ENCODE measurements around the gene CTCFL.

CTCFL gene

DNA sequence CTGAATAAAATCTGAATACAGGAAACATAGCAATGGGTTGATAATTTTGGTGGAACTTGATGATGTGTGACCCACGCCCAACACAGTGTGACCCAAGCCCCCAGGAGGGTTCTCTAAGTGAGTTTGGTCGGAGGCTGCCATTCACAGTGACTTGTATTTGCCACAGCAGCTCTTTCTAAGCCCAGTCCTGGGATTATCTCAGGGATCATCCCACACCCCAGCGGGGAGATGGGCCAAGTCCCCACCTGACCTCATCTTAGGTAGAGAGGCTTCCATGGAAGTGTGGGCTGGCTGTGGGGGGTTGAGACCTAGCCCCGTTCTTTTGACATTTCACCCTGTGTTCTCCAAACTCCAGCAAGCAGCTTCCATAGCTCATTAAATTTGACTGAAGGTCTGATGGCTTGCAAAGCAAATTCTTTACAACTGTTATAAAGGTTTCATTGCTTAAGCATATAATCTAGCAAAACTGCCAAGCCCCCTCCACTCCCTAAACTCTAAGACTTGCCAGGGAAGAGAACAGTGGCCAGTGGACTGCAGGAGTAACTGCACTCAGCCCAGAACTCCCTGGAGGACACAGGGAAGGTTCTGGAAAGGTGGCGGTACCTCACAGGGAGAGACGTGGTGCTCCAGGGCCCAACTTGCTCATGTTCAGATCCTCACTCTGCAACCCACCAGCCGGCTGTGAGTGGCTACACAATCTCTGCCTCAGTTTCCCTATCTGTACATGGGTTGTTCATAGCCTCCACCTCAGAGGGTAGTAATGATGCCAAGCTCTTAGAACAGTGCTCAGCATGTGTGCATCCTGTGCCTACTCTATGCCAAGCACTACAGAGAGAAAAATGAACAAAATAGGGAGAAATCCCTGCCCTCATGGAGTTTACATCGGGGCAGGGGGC lies 35.0 kb upstream of the CTCFL start:
- no peak for DNase-seq

DNA sequence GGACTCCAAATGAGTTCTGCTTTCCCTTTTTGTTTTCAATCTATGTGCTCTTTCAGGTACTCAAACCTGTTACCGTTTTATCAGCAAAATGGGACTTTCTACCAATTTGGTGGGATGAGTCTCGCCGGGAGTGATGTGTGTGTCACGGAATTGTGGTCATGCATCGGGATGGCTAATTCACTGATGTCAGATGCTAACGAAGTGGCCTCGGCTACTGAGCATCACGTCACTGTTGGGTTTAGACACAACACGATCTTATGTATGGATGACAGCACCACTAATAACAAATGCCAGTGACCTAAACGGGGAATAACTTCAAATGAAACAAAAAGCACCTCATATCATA lies 34.3 kb upstream of the CTCFL start:
- DNase-seq, result no peak

DNA sequence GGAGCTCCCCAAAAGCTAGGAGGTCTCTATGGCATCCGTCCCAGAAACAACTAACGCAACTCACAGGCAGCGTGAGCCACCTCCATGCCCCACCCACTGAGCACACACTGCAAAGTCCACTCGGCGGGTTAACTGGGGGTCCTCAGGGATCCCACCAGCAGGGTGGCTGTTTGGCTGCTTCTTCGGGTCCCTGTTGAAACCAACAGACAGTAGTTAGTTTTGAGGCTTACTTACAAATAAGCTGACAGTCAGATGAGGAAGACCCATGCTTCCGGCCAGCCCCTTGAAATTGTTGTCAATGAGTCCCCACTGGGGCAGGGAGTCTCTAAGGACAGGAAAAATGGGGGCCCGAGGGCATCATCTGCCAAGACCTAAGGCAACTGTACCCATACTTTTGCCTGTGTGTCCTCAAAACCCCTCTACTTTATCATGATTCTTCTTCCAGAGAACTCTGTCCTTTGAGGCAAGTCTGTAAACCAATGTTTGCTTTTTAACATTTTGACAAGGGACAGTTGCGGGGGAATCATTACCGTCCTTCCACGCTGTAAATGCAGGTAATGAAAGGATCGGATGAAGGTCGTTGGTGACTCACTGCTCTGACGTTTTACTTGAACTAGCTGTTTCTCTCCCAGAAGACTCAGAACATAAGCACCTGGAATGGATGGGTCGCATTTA lies 33.8 kb upstream of the CTCFL start:
- DNase-seq, result no peak

DNA sequence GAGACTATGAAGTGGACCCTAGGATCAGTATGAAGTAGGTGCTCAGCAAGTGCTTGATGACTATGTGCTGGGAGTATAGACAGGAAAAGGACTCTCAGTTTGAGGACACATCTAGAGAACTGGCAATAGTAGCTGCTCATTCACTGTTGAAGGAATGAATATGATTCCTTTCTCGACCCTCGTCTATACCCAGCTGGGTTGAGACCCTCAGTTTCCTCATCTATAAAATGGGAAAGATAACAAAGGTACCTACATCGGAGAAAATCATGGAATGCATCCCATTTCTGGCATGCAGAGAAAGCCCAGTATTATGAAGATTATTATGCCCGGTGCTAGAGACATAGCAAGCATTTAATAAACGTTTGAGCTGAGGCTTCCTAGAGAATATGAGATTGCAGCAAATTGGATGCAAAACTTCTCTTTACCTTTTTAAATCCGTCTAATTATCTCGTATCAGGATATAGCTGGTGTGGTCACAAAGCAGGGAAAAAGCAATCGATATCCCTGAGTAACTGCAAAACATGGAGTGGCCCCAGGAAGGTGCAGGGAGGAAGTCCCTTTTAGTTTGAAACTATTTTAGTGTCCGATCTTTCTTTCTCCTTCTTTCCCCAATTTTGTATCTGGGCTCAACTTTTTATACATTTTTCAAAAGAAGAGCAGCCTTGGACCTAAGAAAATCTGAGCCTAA lies 33.1 kb upstream of the CTCFL start:
- no peak for DNase-seq

DNA sequence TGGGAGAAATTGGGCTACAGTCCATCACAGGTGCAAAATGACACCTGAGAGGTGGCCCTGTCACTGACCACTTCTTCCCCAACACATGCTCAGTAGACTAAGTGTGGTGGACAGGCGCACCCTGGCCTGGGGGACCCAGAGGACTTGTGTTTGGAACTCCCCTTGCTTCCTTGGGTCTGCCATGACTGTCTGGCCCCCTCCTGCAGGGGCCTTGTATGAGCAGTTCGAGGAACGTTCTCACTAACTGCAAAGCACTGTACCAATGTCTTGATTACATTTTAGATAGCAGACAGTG lies 32.0 kb upstream of the CTCFL start:
- DNase-seq, result no peak

DNA sequence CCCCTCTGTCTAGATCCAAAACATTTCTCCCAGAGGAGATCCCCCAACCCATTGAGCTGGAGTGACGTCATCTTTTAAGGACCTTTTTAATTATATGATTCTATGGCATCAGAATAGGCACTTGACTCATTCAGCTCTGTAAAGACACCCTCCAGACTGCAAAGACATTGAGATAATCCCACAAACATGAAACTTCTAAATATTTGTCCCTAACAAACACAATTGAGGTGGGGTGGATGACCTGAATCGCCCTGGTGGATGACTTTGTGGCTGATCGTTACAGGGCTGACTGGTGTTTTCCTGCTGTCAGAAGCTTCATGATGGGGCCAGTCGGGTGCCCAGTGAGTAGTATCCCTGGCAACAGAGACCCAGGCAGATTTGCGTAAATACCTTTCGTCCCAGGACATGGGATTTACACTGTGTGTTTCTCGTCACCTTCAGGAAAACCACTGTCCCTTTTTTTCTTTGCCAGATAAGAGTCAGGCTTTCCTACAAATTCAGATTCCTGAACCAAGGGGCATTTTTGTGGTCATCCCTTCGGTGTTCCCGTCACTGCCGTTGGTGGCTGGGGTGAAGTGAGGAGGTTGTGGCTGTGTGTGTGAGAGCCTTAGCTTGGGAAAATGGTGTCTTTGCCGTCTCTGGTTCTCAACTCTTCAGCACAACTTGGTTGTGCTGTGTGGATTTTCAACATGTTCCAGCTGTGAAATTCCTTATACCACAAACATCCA lies 30.7 kb upstream of the CTCFL start:
- no peak for DNase-seq

DNA sequence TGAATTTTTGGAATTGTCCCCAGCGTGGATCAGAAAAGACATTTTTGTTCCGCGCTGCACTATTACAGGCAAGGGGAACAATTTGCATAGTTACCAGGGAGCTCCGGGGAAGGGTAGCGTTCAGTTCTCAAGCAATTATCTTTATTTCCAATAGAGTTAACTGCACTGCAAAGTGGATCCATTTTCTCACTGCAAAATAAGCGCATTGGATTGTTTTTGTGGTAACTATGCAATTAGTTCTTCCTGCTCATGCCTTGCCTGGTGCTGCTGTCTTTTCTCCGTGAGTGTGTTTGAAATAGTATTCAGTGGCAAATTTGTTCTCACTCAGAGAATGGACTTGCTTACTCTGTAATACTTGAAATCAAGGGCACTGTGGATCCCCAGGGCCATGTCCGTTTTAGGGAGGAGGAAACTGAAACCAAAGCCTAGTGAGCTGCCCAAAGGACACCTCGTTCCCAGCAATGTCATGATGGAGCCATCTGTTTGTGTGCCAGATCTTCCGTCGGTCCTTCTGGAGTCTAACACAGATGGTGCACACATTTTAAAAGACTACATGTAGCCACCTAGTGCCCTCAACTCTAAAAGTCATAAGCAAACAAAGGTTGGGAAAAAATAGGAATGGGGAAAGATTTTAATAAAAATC lies 28.6 kb upstream of the CTCFL start:
- DNase-seq, result no peak

DNA sequence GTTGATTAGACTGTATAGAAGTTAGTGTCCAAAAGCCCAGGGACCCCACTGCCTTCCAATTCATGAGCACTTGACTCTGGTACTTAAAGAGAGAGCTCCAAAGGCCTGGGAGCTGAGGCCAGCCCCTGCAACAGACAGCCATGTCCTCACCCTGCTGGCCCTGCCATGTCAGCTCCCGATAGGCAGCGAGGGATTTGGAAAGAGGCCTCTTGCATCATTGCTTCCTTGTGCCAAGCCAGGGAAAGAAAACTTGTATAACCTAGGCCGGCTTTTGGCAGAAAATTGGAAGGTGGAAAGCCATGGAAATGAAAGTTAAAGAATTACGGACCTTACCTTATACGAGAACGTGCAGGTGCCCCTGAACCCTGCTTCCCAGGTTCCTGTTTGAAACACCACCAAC lies 27.5 kb upstream of the CTCFL start:
- DNase-seq, result no peak

DNA sequence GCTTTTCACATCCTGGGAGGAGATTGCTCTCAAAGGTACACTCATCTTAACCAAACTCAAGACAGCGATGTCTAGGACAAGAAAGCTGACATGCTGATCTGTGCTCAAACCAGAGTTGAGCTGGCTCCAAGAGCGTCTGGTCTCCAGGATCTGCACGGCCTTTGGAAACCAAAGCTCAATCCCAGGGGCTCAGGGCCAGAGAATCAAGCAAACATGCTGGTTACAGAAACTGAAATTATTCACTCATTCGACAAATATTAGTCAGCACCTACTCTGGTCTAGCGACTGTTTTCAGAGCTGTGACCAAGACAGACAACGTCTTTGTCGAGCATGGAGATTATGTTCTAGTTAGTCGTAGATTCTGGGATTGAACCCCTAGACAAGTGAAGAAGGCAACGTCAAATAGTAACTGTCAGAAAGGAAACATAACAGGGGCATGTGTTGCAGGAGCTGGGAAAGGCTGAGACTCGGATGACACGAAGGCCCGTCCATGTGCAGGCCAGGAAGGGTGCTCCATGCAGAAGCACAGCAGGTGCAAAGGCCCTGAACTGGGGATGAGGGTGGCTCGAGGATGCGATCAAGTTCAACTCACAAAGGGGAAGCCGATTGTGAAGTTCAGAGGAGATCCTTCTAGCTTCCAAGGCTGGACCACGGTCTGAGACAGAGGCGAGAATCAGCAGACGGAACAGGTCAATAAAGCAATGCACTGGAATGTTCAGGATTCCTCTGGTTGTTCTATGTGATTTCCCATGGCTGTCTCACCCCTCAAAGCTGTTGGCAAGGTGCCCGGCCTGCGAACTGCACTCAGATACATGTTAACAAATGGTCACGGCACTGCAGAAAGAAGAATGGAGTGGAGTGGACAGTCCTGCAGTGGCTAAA lies 23.5 kb upstream of the CTCFL start:
- DNase-seq, result no peak

DNA sequence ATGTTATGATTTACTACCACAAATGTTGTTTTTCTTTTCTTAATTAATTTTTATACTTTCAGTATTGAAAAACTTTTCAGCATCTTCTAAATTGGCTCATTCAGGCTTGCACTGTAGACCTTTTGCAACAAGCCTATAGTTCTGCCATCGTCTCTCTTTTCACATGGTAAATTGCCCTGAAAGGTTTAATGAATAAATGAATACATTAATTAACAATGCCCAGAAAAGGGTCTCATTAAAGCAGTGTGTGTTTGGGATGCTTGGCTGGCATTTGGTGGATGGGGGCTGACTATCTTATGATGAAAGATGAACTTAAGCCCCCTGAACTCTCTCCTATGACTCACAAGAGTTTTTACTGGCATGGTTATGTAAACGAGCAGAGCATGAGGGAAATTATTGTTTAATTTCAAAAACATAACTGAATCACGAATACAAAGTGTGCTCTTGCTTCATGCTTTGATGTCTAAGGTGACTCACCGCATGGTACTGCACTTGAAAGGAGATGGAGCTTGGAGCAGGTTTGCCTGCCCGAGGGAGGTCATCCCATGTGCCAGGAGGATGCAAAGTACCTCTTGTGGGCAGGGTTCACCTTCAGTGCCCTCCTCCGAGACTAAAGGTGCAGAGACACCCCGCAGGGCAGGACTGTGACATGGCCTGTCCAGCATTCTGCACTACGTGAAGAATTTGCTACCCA lies 22.2 kb upstream of the CTCFL start:
- DNase-seq, result peak; percentile 8

DNA sequence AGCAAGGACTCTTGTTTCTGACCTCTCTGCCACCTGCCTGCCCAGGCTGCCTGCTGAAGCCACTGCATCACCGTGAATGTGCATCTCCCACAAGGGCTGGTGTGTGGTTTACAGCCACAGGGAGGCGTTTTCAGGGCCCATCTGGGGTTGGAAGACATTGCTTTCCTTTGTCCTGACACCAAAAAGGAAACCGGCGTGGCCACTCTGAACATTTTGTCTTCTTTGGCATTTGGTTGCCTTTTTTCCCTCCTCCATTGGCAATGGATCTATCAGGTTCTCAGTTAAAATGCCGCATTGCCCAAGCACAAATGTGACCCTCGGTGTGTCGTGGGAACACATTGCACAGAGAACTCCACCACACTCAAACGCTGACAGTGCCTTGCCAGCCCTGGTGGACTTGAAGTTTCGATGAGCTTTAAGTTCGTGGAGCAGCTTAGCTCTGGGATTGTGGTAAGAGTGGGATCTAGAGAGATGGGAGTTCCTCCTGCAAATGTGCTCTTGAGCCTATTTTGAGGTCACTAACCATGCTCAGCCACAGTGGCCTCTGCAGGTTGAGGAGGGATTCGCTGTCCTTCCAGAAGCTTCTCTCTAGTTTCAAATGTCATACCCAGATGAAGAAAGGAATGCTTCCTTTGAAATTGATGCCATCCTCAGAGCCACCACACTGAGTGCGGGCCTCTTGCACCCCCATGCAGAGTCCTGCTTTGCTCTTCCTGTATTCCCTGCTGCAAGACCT lies 21.2 kb upstream of the CTCFL start:
- DNase-seq, result no peak

DNA sequence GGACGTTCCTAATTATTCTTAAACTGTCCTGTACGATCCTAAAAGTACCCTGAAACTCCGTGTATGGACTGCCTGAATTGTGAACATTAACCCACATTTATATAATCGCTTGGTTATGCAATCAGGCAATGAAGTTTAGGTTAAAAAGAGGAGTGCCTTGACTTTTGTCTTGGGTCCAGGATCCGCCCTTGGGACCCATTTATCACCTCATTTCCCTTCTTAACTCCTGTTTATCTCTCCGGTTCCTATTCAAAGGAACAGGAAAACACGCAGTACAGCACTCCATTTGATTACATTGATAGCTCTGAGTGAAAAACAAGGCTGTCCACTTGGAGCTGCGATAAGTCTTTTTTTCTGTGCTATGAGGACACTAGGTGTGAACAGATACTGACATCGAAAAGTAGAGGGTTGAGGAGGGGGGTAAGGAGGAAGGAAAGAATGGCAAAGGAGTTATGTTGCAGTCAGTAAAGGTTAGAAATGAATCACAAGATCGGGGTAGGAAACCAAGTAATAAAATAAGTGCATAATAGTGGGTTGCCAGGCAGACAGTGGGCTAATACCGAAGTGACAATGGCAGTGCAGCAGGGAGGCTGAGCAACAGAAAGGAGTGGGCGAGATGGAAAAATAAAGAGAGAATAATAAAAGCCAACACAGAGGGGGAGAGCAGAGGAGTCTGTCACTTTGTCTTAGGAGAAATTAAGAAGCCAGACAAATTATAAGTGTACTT lies 20.1 kb upstream of the CTCFL start:
- DNase-seq, result no peak

DNA sequence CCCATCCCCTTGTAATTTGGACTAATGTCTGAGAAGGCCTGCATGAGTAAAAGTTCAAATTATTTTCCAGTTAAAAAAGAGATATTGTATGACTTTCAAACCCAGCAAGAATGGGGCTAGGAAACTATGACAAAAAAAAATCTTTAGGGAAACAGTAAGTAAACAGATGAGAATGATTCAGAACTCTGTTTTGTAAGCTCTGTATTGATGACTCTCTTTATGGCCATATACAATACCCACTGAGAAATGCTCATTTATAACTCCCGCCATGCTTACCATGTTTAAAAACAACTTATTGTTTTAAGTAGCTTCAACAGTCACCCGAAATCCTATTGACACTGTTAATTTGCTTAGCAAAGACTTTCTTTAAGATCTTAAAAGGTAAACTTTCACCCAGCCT lies 18.8 kb upstream of the CTCFL start:
- DNase-seq, result no peak

DNA sequence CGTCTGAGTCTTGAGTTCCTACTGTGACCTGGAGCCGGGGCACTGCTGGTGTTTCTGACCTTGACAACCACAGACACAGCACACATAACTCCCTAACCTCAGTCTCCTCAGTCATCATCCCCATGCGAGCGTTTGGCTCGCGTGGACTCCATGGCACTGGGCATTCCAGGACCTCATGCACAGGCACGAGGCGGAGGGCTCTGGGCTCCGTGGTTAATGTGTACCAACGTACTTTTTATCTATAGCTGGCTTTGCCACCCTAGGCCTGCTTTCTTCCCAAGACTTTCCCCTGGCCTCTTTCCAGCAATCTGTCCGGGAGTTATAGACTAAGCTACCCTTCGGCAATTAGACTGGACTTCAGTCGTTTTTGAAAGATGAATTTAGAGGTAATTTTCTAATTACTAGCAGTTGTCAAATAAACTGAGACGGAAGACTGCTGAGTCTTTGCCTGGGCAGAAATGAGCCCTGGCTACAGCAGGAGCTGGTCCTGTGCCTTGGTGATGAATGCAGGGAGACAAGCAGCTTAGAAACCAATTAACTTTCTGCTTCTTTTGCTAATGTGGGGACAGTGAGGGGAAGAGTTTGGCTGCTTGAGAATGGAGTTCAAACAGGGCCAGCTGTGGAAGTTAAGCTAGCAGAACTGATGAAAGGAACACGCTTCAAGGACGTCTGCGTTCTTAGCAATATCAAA lies 16.1 kb upstream of the CTCFL start:
- no peak for DNase-seq

DNA sequence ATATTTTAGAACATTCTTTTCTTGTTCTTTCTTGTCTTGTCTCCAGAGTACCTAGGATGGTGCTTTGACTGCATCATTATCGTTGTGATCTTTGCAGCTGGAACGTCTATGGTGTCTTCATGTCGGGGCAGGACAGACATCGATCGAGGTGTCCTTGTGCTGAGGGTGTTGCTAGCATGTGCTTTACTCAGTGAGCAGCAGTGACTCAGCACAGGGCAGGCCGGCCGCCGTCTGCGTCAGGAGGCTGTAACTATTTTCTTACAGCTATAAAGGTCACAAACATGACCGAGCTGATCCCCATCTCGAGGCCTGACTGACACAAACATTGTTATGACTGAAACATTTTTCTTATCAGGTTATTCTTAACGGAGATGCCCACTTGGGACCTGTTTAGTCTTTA lies 14.9 kb upstream of the CTCFL start:
- DNase-seq, result no peak

DNA sequence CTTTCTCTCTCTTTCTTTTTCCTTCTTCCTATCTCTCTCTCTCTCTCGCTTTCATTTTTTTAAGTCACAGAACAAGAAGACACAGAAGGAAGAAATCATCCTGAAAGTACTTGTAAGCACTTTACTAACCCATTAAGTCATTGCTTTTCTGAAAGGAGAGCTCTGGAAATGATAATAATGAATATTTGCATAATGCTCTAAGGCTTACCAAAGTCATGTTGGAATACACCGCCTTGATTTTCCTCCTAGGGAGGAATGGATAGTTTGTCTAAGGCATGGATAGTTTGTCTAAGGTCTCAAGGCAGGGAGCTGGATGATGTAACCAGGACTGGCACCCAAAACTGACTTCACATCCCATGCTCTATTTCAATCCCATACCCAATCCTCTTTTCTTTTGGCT lies 12.9 kb upstream of the CTCFL start:
- no peak for DNase-seq

DNA sequence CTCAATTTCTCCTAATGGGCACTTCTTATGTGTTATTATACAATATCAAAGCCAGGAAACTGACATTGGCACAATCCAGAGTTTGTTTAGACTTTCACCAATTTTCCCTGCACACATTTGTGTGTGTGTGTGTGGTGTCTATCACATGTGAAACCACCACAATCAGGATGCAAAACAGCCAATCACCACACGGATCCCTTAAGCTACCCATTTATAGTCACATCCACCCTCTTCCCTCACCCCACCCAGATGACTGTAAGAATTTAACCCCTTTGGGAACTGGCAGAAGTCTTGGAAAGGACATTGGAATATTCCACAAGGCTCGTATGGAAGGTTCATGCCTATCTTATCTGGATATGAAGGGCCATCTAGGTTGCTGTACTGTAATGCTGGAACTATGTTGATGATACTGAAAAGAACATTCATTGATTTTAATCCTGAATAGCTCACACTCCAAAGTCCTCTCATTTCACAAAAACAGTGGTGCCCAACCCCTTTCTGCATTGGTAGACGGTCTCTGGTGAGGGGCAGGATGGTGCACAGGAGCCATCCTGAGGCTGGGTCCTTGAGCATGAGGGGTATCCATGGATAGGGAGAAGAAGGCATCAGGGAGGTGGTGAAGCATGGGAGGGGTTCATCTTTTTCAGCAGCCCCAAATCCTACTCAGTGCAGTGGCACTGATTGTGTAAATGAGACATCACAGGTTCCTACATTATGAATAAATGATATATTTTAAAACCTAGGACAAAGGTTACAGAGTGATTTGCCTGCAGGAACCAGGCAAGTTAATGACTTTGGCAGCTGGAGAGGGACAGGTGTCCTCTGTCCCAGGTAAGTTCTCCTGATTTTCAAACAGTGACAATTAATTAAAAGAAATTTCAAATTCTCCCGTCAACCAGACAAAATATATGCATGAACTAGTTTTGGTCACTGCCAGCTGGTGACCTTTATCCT lies 12.1 kb upstream of the CTCFL start:
- DNase-seq, result no peak

DNA sequence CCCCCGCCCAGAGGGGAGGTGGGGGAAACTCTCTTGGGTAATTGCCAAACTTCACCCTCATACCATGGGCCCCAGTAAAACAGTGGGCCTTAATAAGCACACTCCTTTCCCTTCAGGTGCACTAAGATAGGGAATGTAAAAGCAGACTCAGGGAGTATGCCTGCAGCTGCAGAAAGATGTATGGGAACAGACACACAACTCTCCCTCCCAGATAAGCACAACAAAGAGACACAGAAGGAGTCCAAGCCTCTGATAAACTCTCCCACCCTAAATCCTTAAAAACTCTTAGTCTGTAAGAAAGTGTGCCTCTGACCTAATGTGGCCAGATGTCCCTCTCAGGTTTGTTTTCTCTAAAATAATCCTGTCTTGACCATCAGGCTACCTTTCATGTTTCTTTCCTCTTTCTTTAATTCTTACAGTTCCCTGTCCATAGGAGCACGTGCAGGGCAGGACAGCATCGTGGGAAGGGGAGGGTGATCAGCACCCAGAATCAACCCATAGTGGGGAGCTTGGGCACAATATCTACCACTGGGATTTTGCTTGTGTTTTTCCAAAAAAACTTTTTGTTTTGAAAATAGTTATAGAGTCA lies 11.3 kb upstream of the CTCFL start:
- DNase-seq, result no peak

Measured in DMS53 (cell line).